SK-N-SH (cell line): Measurements from ENCODE around the gene EBF3.

Experiments
- TF ChIP-seq, protein P1 (sequence below): fragments of 200-600 bp; sonication (generic); IDR thresholded peaks from 2 replicates; pipeline ENCODE4 v1.6.1; 2017; ENCODE audit warnings: antibody characterized with exemption, mild to moderate bottlenecking, moderate library complexity
- TF ChIP-seq, protein P2 (sequence below): IDR thresholded peaks from 2 replicates; pipeline ENCODE4 v1.4.0; 2012; ENCODE audit warnings: low read depth
- TF ChIP-seq, protein P3 (sequence below): fragments of 150-350 bp; IDR thresholded peaks from 2 replicates; pipeline ENCODE4 v1.6.1; 2016; ENCODE audit warnings: mild to moderate bottlenecking, low read depth, low read length

DNA sequence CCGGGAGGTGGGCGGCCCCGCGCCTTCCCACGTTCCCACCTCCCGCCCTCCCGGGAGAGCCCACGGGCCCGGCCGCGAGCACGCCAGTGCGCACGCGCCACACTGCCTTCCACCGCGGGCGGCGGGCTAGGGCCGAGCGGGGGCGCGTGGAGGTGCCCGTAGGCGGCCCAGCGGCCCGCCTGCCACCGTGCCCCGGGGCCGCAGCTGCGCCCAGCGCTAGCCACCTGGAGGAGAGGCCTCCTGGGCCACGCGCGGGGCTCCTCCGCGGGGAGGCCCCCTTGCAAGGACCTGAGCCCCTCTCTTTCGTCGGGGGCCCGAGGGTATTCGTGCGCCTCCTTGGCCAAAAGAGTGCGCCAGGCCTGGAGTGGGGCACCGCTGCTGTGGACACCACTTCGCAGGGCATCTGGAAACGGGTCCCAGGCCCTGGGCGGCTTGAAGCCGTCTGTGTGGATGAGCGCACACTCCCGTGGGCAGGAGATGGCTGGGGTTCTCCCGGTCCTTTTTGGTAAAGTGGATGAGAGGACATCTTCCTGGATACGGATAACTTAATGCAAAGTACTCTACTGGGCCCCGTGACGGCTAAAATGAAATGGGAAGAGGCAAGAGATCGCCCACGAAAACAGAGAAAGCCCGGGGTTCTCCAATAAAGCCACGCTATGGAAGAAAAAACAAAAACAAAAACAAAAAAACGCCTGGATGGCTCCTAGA lies 9.0 kb upstream of the EBF3 start:
- TF ChIP-seq, protein P1, sequence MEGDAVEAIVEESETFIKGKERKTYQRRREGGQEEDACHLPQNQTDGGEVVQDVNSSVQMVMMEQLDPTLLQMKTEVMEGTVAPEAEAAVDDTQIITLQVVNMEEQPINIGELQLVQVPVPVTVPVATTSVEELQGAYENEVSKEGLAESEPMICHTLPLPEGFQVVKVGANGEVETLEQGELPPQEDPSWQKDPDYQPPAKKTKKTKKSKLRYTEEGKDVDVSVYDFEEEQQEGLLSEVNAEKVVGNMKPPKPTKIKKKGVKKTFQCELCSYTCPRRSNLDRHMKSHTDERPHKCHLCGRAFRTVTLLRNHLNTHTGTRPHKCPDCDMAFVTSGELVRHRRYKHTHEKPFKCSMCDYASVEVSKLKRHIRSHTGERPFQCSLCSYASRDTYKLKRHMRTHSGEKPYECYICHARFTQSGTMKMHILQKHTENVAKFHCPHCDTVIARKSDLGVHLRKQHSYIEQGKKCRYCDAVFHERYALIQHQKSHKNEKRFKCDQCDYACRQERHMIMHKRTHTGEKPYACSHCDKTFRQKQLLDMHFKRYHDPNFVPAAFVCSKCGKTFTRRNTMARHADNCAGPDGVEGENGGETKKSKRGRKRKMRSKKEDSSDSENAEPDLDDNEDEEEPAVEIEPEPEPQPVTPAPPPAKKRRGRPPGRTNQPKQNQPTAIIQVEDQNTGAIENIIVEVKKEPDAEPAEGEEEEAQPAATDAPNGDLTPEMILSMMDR: no peak
- TF ChIP-seq, protein P2, sequence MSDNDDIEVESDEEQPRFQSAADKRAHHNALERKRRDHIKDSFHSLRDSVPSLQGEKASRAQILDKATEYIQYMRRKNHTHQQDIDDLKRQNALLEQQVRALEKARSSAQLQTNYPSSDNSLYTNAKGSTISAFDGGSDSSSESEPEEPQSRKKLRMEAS: no peak
- TF ChIP-seq, protein P3, sequence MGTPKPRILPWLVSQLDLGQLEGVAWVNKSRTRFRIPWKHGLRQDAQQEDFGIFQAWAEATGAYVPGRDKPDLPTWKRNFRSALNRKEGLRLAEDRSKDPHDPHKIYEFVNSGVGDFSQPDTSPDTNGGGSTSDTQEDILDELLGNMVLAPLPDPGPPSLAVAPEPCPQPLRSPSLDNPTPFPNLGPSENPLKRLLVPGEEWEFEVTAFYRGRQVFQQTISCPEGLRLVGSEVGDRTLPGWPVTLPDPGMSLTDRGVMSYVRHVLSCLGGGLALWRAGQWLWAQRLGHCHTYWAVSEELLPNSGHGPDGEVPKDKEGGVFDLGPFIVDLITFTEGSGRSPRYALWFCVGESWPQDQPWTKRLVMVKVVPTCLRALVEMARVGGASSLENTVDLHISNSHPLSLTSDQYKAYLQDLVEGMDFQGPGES: no peak
